Ovary (tissue), 3 donors: ENCODE results near the gene COL23A1.

Source experiments
- EP300 ChIP-seq: sonication (generic); formaldehyde crosslinking; IDR thresholded peaks from one replicate; pipeline ENCODE4 v1.6.1; 2017; ENCODE audit warnings: antibody characterized with exemption
- POLR2A ChIP-seq: fragments of 450-650 bp; IDR thresholded peaks from one replicate; pipeline ENCODE4 v1.6.1; 2017; ENCODE audit warnings: antibody characterized with exemption, mild to moderate bottlenecking, moderate library complexity
- TF ChIP-seq, protein P1 (sequence below), 3 donors: fragments of 450-650 bp in 2 of 3; fragments of 200-600 bp in 1 of 3; IDR thresholded peaks; one replicate each; pipeline versions ENCODE4 v1.5.1 to v1.8.0; 2016 to 2022; ENCODE audit warnings: antibody characterized with exemption in 3 of 3, mild to moderate bottlenecking in 1 of 3
- donor health status: DM: no; HTN: no; CAD: no.

DNA sequence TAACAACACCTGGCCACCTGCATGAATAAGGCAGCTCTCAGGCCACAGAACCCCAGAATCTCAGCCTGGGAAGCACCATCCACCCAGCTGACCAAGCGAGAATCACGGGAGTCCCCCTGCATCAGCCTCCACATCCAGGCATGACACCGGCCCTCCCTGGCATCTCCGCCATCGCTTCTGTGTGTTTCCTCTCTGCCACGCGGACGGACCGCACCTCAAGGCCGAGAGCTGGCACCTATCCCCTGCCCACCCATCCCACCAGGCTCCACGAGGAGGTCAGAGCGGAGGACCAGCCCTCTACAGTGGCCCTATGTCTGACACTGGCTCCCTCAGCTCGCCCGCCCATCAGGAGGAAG lies 134.7 kb downstream of the COL23A1 start:
- TF ChIP-seq, protein P1, sequence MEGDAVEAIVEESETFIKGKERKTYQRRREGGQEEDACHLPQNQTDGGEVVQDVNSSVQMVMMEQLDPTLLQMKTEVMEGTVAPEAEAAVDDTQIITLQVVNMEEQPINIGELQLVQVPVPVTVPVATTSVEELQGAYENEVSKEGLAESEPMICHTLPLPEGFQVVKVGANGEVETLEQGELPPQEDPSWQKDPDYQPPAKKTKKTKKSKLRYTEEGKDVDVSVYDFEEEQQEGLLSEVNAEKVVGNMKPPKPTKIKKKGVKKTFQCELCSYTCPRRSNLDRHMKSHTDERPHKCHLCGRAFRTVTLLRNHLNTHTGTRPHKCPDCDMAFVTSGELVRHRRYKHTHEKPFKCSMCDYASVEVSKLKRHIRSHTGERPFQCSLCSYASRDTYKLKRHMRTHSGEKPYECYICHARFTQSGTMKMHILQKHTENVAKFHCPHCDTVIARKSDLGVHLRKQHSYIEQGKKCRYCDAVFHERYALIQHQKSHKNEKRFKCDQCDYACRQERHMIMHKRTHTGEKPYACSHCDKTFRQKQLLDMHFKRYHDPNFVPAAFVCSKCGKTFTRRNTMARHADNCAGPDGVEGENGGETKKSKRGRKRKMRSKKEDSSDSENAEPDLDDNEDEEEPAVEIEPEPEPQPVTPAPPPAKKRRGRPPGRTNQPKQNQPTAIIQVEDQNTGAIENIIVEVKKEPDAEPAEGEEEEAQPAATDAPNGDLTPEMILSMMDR (IDR thresholded peaks at IDR 0.05), result no peak
- TF ChIP-seq POLR2A, result no peak
- TF ChIP-seq EP300, result no peak
